NCI-H774 (cell line): ENCODE measurements around the gene SDHB.
A peak's percentile ranks its signal among the peaks of the same experiment; 100 is the strongest.

ENCODE experiments used
- DNase-seq: peaks from one replicate; lab custom pipeline; 2025; lab: John Stamatoyannopoulos, UW

The SDHB gene

DNA sequence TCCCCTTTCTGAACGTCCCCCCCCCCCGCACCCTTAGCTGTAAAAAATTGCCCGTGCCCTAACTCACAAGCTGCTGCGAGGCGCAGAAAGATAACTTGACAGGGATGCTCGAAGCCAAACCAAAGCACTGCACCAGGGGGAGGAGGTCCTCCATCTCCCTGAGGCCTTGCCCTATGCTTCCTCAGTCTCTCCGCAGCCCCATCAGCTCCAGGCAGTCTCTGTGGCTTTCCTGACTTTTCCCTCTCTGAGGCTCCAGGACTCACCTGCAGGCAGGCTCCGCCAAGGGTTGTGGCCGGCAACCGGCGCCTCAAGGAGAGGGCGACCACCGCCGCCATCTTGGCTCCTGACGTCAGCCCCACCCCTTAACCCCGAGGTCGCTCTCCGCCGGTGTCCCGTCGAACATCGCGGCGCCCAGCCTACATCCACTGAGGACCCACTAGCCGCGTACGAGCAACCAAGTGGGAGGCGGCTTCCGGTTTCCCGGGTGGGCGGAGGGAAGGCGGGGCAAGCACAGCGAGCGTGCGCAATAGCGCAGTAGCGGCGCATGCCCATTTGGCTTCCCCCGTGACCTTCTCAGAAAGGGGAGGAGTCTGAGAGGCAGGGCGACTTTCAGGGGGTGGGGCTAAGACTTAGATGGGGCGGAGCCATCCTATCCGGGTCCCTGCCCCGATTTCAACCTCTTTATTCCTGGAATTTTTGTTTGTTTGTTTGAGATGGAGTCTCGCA is at the start of gene SDHB:
SDHB (minus strand) TSS at position 348 of the 726 bp plus-strand sequence; CDS start at position 335, 13 bp downstream.
- peak; percentile 90 for DNase-seq

DNA sequence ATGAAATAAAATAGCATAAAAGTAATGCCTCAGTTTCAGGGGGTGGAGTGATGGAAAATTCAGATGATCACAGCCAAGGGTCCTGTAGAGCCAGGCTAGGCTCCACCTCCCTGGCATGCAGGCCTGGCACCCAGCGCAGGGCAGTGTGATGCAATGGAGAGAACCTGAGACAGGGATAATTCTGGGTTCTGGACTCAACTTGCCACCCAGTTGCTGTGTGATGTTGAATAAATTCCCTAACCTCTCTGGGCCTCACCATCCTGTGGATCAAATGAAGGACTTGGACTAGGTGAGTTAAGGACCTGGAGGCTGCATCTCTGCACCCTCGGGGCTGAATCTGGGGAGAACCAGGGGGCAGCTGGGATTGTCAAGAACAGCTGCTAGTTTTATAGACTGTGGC is 48.4 kb upstream of the SDHB start:
- no peak for DNase-seq

DNA sequence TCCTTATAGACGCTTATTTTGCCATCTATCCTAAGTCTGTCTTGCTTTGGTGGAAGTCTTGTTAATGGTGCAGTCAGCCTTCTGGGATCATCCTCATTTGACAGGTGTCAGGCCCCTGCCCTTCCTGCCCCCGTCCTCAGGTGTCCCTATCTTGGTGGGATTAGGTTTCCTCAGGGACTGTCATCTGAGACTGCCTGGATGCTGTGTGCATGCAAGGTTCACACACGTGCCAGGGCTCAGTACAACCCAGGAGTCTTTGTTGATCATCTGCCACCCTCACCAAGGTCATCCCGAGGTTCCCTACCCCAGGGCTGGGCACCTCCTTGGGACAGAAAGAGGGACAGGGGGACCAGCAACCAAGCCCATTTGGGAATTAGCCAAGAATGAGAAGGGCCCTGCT is 47.4 kb upstream of the SDHB start:
- DNase-seq = no peak

DNA sequence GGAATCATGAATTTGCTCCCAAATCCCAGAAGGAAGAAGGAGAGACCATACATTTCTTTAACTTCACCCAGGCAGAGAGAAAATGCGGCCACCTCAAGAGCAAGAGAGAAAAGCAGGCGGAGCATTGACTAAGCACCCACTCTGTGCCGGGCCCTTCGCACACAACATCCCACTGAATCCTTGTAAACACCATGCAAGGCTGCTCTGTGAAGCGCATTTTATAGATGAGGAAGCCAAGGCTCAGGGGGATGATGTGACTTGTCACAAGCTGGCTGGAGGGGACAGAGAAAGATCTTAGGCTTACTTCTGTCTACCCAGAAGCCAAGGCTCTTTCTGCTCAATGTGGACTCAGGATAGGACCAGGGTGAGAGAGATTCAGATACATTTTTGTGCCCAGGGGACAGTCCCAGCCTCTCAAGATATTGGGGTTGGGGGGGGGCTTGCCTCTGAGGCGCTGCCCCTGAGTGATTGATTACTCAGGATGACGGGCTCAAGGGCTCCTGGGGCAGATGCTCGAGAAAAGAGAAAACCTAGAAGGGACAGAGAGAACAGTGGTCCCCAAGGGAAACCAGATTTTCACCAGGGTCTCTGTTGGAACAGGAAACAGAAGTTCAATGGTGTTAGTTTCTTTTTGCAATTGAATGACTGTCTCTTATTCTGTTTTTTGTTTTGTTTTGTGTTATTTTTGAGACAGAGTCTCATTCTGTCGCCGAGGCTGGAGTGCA is 45.9 kb upstream of the SDHB start:
- DNase-seq = no peak

DNA sequence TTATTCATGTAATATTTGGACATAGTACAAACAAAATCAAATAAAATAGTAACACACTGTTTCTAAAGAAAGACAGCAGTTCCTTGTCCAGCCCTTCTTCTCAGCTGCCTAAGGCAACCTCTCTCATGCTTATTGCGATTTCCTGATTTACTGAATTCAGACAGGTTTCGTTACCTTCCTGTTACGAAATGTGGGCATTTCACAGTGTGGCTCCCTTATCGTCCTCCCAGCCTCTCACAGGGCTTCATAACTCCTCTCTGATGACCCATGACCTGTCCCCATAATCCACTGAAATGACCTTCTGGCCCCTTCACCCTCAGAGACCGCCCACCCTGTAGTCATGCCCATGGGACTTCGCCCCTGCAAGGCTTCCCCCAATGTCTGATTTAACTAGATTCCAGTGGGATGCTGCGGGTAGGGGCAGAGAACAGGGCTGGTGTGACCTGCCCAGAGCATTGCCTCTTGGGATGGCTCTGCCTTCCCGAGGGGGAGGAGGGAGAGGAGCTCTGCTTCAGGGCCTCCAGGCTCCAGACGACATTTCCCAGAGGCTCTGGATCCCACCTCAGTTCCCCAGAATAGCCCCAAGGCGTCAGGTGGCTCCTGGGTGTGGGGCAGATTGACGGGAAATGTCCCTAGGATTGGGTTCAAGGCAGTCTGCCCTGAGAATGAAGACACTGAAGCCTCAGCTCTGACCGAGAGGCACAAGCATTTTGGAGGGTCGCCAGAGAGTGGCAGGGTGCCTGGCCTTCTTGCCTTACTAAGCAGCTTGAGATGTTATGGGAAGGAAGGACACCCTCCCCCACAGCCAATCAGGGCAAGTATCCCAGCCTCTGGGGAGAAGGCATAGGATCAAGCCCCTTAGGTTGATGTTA is 44.9 kb upstream of the SDHB start:
- no peak for DNase-seq

DNA sequence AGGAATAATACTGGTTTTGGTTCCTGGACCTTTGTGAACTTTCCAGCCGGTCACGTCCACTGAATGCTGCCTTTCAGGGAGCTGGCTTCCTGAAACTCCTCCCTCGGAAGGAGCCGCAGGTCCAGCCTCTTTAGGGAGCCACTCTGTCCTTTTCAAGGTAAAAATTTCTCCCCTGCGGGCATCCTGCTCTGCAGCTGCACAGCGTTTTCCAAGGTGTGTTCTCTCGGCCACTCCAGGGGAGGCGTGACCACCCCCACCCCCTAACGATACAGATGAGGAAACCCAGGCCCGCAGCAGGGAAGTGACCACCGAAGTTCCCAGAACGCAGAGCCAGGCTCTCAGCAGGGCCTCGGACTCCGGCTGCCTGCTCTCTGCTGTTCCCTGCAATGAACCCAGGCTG is 44.0 kb upstream of the SDHB start:
- no peak for DNase-seq

DNA sequence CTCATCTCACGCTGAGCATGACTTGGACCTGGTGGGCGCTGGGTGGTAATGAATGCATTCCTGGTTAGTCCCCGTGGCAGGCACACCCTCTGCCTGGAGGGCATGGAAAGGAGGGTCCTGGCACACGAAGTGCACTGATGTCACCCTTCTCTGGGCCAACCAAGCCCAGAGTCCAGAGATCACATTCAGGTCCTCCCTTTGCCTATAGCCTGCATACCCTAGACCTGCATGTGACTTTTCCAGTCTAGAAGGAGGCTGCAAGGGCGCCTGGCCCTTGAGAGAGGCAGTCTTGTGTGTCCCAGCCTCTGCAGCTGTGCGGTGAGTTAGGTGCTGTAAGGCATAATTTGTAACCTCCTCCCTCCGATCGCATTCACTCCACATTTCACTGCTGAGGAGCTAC is 43.3 kb upstream of the SDHB start:
- DNase-seq = no peak

DNA sequence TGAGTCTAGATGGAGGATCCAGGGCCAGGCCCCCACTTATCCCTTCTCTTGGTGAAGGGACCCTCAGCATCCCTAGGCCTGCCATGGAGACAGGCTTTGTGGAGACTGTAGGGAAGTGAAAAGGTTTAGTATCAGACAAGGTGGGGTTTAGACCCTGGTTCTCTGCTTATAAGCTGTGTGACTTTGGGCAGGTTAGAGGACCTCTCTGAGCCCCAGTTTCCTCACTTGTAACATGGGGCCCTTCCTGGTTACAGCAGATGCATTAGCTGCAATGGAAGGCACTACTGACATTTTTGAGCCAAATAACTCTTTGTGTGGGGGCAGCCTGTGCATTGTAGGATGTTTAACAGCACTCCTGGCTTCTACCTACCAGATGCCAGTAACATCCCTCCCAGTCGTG is 42.8 kb upstream of the SDHB start:
- DNase-seq = no peak

DNA sequence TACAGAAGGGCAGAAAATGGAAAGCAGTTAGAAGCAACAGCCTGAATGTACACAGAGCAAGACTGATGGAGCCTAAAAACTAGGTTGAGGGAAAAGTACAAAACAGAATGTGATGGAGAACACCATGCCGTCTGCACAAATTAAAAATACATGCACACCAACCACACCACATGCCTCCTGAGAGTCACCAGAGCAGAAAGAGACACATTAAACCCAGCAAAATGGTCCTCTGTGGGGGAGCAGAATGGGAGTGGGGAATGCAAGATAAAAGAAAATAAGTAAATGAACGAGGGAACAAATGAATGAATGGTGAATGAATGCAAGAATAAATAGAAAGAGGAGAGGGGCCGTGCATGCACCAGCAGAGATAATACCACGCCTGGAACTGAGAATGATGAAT is 41.3 kb upstream of the SDHB start:
- no peak for DNase-seq

DNA sequence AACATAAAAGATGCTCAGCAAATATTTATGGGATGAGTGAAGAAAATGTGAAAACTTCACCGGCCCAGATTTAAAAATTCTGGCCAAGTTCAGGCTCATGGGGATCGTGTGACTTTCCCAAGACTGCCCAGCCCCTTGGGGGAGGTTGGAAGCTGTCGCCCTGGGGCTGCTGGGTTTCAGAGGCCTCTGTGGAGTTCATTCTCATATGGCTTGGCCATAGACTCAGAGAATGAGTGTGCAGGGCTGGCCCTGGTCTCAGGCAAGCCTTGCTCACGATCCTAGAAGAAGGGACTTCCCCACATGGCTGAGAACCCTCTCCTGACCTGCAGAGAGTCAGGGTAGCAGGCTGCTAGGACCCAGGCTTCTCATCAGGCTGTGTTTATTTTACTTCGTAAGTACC is 40.8 kb upstream of the SDHB start:
- DNase-seq = no peak

DNA sequence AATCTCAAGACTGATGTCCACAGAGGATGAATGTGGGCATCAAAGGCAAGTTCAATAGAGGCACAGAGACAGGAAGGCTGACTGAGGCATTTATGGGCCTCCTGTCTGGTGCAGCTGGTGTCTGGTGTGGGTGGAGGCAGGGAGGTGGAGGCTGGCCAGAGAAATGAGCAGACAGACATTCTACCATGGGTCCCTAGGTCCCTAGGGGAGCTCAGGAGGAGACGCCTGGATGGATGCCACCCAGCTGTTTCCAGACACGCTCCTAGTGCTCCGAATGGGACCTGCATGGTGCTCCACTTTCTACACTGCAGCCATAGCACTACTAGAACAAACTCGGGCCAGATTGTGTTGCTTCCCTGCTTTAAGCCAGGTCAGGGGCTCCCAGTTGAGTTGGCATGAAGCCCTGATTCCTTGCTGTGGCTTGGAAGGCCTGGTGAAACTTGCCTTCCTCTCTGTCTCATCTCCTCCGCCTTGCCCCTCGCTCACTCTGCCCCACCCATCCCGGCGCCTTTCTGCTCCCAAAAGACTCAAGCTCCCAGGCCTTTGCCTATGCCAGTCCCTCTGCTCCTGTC is 40.1 kb upstream of the SDHB start:
- no peak for DNase-seq

DNA sequence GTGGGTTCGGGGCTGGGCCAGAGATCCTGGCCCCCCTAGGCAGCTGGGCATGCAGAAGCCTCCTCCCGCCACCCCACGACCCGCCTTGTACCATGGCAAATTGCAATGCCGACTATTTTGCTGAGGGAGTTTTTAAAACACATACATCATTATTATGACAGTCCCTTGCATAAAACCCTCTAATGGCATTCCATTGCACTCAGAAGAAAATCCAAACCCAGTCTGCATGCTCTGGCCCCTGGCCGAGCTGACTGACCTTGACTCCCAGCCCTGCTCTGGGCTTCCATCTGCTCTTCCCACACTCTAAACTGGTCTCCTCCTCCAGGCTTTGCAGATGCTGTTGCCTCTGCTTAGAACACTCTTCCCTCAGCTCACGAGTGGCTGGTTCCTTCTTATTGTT is 37.4 kb upstream of the SDHB start:
- DNase-seq = no peak

DNA sequence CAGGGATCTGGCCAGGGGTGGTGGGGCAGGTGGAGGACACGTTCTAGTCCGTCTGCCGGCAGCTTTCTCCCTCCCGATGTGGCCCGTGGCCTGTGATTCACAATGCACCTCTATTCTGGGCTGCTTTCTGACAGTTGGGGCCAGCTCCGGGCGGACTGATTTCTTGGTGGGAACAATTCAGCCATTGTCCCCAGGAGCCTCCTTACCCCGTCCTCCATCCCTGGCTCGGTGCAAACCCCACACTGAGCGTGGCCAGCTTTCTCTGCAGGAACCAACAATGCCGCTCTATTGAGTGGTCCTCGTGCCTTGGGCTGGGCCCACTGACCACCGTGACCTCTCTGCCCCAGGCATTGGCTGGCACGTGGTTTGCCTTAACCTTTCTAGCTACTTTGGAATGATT is 35.7 kb upstream of the SDHB start:
- no peak for DNase-seq

DNA sequence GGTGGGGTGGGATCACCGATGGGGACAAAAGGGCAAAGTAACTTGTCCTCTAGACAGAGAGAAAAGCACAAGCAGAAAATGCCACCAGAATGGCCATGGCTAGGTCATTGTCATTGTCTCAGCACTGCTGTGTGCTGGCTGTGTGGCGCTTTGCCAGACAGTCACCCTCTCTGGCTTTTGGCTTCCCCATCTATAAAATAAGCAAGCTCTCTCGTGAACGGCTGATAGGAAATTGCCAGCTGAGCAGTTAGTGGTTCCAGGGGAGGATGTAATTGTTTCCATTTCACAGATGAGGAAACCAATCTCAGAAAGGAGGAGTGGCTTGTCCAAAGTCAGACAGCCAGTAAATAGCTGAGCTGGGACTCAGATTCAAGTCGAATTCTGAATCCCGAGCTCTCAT is 32.9 kb upstream of the SDHB start:
- DNase-seq = no peak

DNA sequence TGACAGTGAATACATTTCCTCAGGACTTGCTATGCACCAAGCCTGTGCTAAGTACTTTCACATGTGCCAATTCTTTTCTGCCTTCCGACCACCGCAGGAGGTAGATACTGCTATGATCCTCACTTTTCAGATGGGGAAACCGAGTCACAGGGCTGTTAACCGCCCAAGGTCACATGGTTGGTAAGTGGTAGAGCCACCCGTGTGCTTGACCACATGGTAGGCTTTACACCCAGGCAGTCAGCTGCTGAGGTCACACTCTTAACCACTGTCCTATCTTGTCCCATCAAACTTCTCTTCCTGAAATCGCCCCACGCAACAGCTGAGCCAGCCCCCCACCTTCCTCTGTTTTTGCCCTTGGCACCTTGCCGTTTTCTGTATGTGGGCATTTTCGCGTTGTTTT is 31.0 kb upstream of the SDHB start:
- DNase-seq = no peak

DNA sequence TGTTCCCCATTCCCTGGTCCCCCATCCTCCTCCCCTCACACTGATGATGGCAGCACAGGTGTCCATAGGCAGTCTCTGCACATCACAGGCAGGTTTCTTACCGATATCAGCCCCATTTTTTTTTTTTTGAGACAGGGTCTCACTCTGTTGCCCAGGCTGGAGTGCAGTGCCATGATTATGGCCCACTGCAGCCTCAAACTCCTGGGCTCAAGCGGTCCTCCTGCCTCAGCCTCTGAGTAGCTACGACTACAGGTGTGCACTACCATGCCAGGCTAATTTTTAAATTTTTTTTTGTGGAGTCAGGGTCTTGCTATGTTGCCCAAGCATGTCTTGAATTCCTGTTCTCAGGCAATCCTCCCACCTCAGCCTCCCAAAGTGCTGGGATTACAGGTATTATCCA is 28.9 kb upstream of the SDHB start:
- no peak for DNase-seq

DNA sequence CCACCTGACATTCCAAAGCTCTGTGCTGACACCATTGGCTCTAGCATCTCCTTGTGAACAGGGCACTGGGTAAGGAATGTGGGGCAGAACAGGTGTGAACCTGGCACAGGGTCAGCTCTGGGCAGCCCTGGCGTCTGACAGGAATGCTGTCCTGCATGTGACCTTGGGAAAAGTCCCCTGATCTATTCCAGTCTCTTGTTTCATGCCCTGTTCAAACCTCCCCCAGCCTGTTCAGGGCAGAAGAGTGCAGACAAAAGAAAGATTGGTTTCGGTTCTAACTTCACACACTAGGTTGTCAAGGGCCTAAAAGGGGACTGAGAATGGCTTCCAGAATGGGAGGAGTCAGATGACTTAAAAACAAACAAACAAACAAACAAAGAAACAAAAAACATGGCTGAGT is 27.6 kb upstream of the SDHB start:
- no peak for DNase-seq

DNA sequence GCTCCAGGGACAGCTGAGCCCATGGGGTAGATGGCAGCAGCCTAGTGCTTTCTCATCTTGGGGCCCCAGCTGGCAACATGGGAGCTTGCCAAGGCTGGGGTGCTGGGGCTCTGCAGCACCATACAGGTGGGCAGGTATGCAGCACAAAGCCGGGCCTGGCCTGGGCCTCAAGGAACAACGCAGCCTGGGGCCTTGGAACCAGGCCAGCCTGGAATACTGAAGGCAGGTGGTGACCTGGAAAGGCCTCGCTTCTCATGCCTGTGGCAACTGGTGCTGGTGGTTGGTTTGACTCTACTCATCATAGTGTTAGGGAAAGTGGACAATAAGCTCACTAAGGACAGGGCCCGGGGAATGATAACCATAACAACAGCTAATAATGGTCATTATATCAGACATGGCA is 27.0 kb upstream of the SDHB start:
- no peak for DNase-seq

DNA sequence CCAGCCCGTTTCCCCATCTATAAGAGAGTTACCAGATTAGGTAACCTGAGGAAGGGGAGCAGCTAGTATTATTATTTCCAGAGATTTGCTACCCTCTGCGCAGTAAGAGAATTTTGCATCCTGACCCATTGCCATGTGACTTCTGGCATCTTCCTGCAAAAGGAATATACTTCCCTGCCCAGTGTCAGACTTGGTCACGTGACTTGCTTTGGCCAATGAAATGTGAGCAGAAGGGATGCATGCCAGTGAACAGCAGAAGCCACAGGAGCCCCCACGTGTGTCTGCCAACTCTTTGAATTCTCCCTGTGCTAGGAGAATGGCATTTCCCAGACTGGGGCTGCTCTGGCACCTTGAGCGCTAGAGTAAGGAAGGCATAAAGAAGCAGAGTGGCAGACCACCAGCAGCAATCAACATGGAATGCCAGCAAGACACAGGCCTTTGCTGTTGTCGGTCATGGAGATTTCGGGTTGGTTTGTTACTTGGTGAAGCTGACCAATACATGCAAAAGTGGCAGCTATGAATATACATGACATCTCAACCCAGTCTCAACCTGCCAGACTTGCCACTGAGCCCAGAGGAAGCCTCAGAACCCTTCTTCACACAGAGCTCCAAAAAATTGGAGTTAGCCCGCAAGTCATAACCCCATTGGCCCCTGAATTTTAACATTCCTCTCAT is 26.4 kb upstream of the SDHB start:
- no peak for DNase-seq

DNA sequence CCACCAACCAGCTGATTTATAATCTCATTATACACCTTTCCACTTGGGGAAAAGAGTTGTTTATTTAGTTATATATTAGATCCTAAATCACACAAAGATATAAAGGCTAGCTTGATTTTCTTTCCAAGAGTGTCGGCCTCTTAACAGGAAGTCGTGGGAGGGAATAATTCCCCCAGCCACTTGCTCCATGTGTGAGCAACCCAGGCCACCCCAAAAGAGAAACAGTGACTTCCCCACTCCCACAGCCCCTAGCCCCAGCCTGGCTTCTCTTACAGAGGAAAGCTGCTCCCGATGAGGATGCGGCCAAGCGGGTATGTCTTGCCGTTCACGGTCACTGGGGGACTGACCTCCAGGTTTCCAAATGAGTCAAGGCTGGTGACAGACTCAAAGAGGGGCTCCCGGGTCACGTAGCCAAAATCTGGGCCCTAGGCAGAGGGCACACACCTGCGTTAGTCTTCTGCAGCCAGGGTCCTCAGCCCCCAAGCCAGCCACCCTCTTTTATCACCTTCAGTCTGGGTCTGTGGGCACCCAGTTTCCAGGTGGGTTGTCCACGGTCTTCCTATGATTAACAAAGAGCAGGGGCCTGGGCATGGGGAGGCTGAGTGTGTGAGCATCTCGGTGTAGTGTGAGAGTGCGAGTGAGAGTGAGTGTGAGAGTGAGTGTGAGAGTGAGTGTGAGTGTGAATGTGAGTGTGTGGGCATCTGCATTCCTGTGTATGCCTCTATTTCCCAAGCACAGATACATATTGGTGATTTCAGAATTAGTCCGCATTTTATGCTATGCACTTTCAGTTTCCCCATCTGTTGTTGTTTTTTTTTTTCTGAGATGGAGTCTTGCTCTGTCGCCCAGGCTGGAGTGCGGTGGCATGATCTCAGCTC is 25.4 kb upstream of the SDHB start:
- no peak for DNase-seq
